Upper lobe of left lung (tissue), 6 donors: Measurements from ENCODE around the gene IGFBP5. TPM values are rescaled to one million over a fixed set of nuclear protein-coding genes. Genes with fewer than 3 reads are reported as not detected.

Experiments used
- ATAC-seq, 2 donors: fragments of 200-7000 bp; cut with Tn5 transposase; one replicate each; pipeline ENCODE4 v1.9.1; 2022; ENCODE audit warnings: mild to moderate bottlenecking in 2 of 2, moderate library complexity in 2 of 2; ENCODE audit not compliant: low FRiP score in 2 of 2
- DNase-seq, 2 donors: peaks; one replicate each; pipeline ENCODE4 v3.0.0-alpha.2; 2019 to 2020
- H3K27ac ChIP-seq, 4 donors: fragments of 200-600 bp; sonication (generic); one replicate each; pipeline ENCODE4 v1.5.1; 2016 to 2019
- H3K27me3 ChIP-seq, 4 donors: fragments of 200-600 bp; sonication (generic); one replicate each; pipeline ENCODE4 v1.5.1; 2017 to 2019
- H3K36me3 ChIP-seq, 4 donors: fragments of 200-600 bp; sonication (generic); one replicate each; pipeline ENCODE4 v1.5.1; 2016 to 2019
- H3K4me1 ChIP-seq, 4 donors: fragments of 200-600 bp; sonication (generic); one replicate each; pipeline ENCODE4 v1.5.1; 2018 to 2019
- H3K4me3 ChIP-seq, 4 donors: fragments of 200-600 bp; sonication (generic); one replicate each; pipeline ENCODE4 v1.5.1; 2017 to 2019; ENCODE audit warnings: mild to moderate bottlenecking in 2 of 4, moderate library complexity in 1 of 4
- H3K9me3 ChIP-seq, 4 donors: fragments of 200-600 bp; sonication (generic); one replicate each; pipeline ENCODE4 v1.5.1; 2018 to 2019
- EP300 ChIP-seq, 4 donors: sonication (generic); formaldehyde crosslinking; IDR thresholded peaks; one replicate each; pipeline ENCODE4 v1.5.1; 2017; ENCODE audit warnings: antibody characterized with exemption in 4 of 4, control low read depth in 2 of 4
- POLR2A ChIP-seq, 4 donors: fragments of 450-650 bp; IDR thresholded peaks; one replicate each; pipeline ENCODE4 v1.5.1; 2016 to 2017; ENCODE audit warnings: antibody characterized with exemption in 4 of 4, mild to moderate bottlenecking in 2 of 4
- POLR2AphosphoS5 ChIP-seq, 2 donors: sonication (generic); formaldehyde crosslinking; IDR thresholded peaks; one replicate each; pipeline ENCODE4 v1.5.1; 2017; ENCODE audit warnings: antibody characterized with exemption in 2 of 2
- WGBS, 2 donors: methylation state at CpG; one replicate each; pipeline ENCODE4 v1.1.5; 2017 to 2018; 5-methylcytosine and 5-hydroxymethylcytosine counted together
- total RNA-seq, 6 donors: library from RNA; depleted of rRNA in 4 of 6; stranded (reverse); fragments of >200 nt in 4 of 6; gene quantifications; one replicate each; pipeline versions ENCODE4 v1.1.0 to v1.2.1, GENCODE V29; 2016 to 2021
- TF ChIP-seq, protein P1 (sequence below), 6 experiments: fragments of 450-650 bp in 4 of 6; fragments of 200-600 bp in 2 of 6; sonication (generic) in 2 of 6; IDR thresholded peaks; one replicate each; pipeline ENCODE4 v1.5.1; 2016 to 2019; ENCODE audit warnings: antibody characterized with exemption in 6 of 6
- donor health status: DM: no; HTN: no; CAD: no; lungs with moderate emphysema.
- donor health status: DM: no; HTN: yes; CAD: no; lungs with severe emphysema.

The IGFBP5 gene
- total RNA-seq, 6 donors from 2014 or later, result 41.9 to 304 (median 95.5) TPM

GRCh38 chr2:216688731-216689340 is 6.5 kb downstream of the IGFBP5 start:
- 49 to 72% methylated on average over 9 of the region's 9 CpGs for WGBS, 2 donors
- ATAC-seq (no peak), DNase-seq (peak in 1 of 2 donors; percentile 39)
- peaks cover 0 to 4% (median 1%) of the 10 kb centered on the region in 4 donors for H3K27me3 ChIP-seq
- H3K36me3 ChIP-seq, result no peaks in the 10 kb centered on the region
- TF ChIP-seq POLR2AphosphoS5 (IDR thresholded peaks at IDR 0.05), result no peak
- no peak for TF ChIP-seq POLR2A (IDR thresholded peaks at IDR 0.05)
- TF ChIP-seq EP300 (IDR thresholded peaks at IDR 0.05), result no peak
- TF ChIP-seq, protein P1, sequence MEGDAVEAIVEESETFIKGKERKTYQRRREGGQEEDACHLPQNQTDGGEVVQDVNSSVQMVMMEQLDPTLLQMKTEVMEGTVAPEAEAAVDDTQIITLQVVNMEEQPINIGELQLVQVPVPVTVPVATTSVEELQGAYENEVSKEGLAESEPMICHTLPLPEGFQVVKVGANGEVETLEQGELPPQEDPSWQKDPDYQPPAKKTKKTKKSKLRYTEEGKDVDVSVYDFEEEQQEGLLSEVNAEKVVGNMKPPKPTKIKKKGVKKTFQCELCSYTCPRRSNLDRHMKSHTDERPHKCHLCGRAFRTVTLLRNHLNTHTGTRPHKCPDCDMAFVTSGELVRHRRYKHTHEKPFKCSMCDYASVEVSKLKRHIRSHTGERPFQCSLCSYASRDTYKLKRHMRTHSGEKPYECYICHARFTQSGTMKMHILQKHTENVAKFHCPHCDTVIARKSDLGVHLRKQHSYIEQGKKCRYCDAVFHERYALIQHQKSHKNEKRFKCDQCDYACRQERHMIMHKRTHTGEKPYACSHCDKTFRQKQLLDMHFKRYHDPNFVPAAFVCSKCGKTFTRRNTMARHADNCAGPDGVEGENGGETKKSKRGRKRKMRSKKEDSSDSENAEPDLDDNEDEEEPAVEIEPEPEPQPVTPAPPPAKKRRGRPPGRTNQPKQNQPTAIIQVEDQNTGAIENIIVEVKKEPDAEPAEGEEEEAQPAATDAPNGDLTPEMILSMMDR (IDR thresholded peaks at IDR 0.05), result no peak
- no peak overlapping the region for H3K4me3 ChIP-seq
- no peaks in the 10 kb centered on the region for H3K9me3 ChIP-seq
- peak overlapping the region in 2 of 4 donors; percentile 3 to 43 for H3K27ac ChIP-seq
- peaks cover 25 to 31% (median 29%) of the 10 kb centered on the region in 4 donors for H3K4me1 ChIP-seq

- H3K4me1 ChIP-seq, result peaks cover 16 to 24% (median 20%) of the 10 kb centered on the region in 4 donors
- TF ChIP-seq POLR2AphosphoS5 (IDR thresholded peaks at IDR 0.05) (no peak), EP300 (IDR thresholded peaks at IDR 0.05) (no peak), POLR2A (IDR thresholded peaks at IDR 0.05) (no peak)
- TF ChIP-seq, protein P1 (IDR thresholded peaks at IDR 0.05), result peak in 2 of 6 experiments; percentile 8 to 17
- no peak overlapping the region for H3K27ac ChIP-seq
- DNase-seq (no peak), ATAC-seq (no peak)
- H3K36me3 ChIP-seq, result no peaks in the 10 kb centered on the region
- H3K27me3 ChIP-seq, result no peaks in the 10 kb centered on the region
- 42 to 64% methylated on average over 4 of the region's 4 CpGs for WGBS, 2 donors
- no peak overlapping the region for H3K4me3 ChIP-seq
- no peaks in the 10 kb centered on the region for H3K9me3 ChIP-seq
Measured at GRCh38 chr2:216687646-216688045, 7.7 kb downstream of the IGFBP5 start.

DNA sequence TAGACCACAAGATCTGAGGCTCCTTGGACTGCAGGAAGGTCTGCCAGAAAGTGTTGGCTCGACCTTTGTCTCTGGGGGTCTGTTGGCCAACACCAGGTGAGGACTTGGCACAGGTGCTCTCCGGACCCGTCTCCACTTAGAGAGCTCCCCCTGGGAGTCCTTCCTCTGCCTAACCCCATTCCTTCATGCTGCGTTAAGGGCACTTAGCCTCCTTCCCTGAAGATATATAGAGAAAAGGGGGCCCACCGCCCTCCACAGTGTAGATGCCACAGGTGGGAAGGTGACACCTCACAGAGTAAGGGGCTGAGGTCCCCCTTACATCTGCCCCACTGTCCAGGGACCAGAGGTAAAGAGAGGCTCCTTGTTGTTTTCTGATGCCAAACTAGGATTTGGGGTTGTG is 8.2 kb downstream of the IGFBP5 start:
- Histone ChIP-seq H3K4me3 (no peak overlapping the region), H3K27me3 (no peaks in the 10 kb centered on the region), H3K9me3 (no peaks in the 10 kb centered on the region), H3K27ac (no peak overlapping the region), H3K4me1 (peaks cover 11 to 23% (median 16%) of the 10 kb centered on the region in 4 donors), H3K36me3 (no peaks in the 10 kb centered on the region)
- DNase-seq, result no peak
- WGBS, 2 donors, result 76 to 84% methylated on average over 5 of the region's 5 CpGs
- no peak for TF ChIP-seq POLR2A (IDR thresholded peaks at IDR 0.05)
- no peak for TF ChIP-seq EP300 (IDR thresholded peaks at IDR 0.05)
- TF ChIP-seq, protein P1 (IDR thresholded peaks at IDR 0.05), result no peak
- no peak for TF ChIP-seq POLR2AphosphoS5 (IDR thresholded peaks at IDR 0.05)
- ATAC-seq, result no peak

GRCh38 chr2:216685327-216685875 is 9.9 kb downstream of the IGFBP5 start:
- 70 to 77% methylated on average over 5 of the region's 5 CpGs for WGBS, 2 donors
- no peak overlapping the region for H3K27ac ChIP-seq
- H3K4me1 ChIP-seq, result peaks cover under 1 to 9% (median 6%) of the 10 kb centered on the region in 4 donors
- H3K36me3 ChIP-seq, result no peaks in the 10 kb centered on the region
- TF ChIP-seq, protein P1 (IDR thresholded peaks at IDR 0.05), result no peak
- TF ChIP-seq EP300 (IDR thresholded peaks at IDR 0.05) (no peak), POLR2AphosphoS5 (IDR thresholded peaks at IDR 0.05) (no peak), POLR2A (IDR thresholded peaks at IDR 0.05) (no peak)
- no peak for ATAC-seq
- H3K27me3 ChIP-seq, result no peaks in the 10 kb centered on the region
- H3K9me3 ChIP-seq, result no peaks in the 10 kb centered on the region
- H3K4me3 ChIP-seq, result no peak overlapping the region
- no peak for DNase-seq
